SK-N-SH treated with all-trans-retinoic acid at 6 μM for 48 hours (cell line): ENCODE results near the gene SCGB3A1.

ENCODE experiments used
- ARNTL ChIP-seq: fragments of 450-650 bp; formaldehyde crosslinking; IDR thresholded peaks from 2 replicates; pipeline ENCODE4 v1.5.0; 2020; ENCODE audit warnings: low read depth, mild to moderate bottlenecking, moderate library complexity, borderline replicate concordance
- BACH2 ChIP-seq: fragments of 250-450 bp; sonication (Bioruptor Pico); IDR thresholded peaks from 2 replicates; pipeline ENCODE4 v1.9.0; 2021; ENCODE audit warnings: mild to moderate bottlenecking, borderline replicate concordance
- CSDC2 ChIP-seq: fragments of 250-450 bp; sonication (Bioruptor Pico); IDR thresholded peaks from 2 replicates; pipeline ENCODE4 v1.5.0; 2020; ENCODE audit warnings: mild to moderate bottlenecking, moderate library complexity
- ESRRG ChIP-seq: fragments of 250-450 bp; sonication (Bioruptor Pico); IDR thresholded peaks from 2 replicates; pipeline ENCODE4 v1.6.1; 2021; ENCODE audit warnings: mild to moderate bottlenecking
- ISL1 ChIP-seq: fragments of 250-450 bp; sonication (Bioruptor Pico); IDR thresholded peaks from 2 replicates; pipeline ENCODE4 v2.1.2; 2022; ENCODE audit warnings: mild to moderate bottlenecking, moderate library complexity
- PATZ1 ChIP-seq: fragments of 250-450 bp; sonication (Bioruptor Pico); IDR thresholded peaks from 2 replicates; pipeline ENCODE4 v1.8.0; 2020; ENCODE audit warnings: mild to moderate bottlenecking, moderate library complexity, borderline replicate concordance
- PPARA ChIP-seq: fragments of 250-450 bp; sonication (Bioruptor Pico); IDR thresholded peaks from 2 replicates; pipeline ENCODE4 v1.5.0; 2020; ENCODE audit warnings: mild to moderate bottlenecking, borderline replicate concordance
- RARB ChIP-seq: fragments of 250-450 bp; sonication (Bioruptor Pico); IDR thresholded peaks from 2 replicates; pipeline ENCODE4 v1.8.0; 2021; ENCODE audit warnings: mild to moderate bottlenecking, moderate library complexity
- SNAI2 ChIP-seq: fragments of 250-450 bp; sonication (Bioruptor Pico); IDR thresholded peaks from 2 replicates; pipeline ENCODE4 v1.5.0; 2020; ENCODE audit warnings: mild to moderate bottlenecking, moderate library complexity
- ZFP3 ChIP-seq: fragments of 250-450 bp; sonication (Bioruptor Pico); IDR thresholded peaks from 2 replicates; pipeline ENCODE4 v1.5.0; 2020; ENCODE audit warnings: mild to moderate bottlenecking, moderate library complexity
- ZFP30 ChIP-seq: fragments of 450-650 bp; formaldehyde crosslinking; IDR thresholded peaks from 2 replicates; pipeline ENCODE4 v1.5.0; 2022; ENCODE audit warnings: mild to moderate bottlenecking, moderate library complexity
- ZNF8 ChIP-seq: fragments of 450-650 bp; formaldehyde crosslinking; IDR thresholded peaks from 2 replicates; pipeline ENCODE4 v1.5.0; 2020; ENCODE audit warnings: mild to moderate bottlenecking, moderate library complexity

DNA sequence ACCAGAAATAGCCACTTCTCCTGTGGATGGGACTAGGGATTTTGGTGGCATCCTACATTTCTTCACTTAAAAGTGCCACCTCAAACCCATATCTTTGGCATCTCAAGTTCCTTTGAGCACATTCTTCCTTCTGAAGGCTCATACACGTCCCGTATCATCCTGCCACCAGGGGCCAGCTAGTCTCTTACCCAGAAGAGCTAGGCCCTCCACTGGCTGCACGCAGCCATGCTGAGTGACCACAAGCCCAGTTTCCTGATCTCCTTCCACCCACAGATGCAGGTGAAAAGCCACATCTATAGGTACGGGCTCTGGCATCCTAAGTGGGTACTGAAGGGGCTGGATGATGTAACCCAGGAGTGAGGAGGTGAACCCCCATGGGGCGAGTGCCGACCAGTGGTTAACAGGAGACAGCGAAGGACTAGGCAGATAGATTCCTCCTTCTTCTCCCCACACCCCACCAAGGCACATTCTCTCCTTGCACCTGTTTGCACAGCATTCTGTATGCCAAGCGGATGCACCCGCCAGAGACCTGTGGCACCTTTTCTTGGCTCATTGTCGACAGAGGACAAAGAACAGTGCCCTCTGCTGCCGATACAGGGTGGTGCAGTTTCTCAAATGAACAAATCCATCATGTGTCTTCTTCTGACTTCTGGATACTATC lies 14.4 kb upstream of the SCGB3A1 start:
- no peak for TF ChIP-seq ARNTL (CRISPR knock-in tag)
- no peak for TF ChIP-seq ISL1
- no peak for TF ChIP-seq ZFP3 (CRISPR knock-in tag)
- no peak for TF ChIP-seq CSDC2 (CRISPR knock-in tag)
- TF ChIP-seq PATZ1 (CRISPR knock-in tag) = no peak
- TF ChIP-seq ZFP30 (CRISPR knock-in tag) = no peak
- TF ChIP-seq ZNF8 (CRISPR knock-in tag) = no peak
- TF ChIP-seq RARB (CRISPR knock-in tag) = no peak
- no peak for TF ChIP-seq ESRRG (CRISPR knock-in tag)
- TF ChIP-seq PPARA = no peak
- no peak for TF ChIP-seq BACH2 (CRISPR knock-in tag)
- TF ChIP-seq SNAI2 (CRISPR knock-in tag) = no peak
